Transverse colon (tissue), 4 donors: ENCODE data around the gene DLG2.

Experiments used
- POLR2AphosphoS5 ChIP-seq, 3 donors: sonication (generic); formaldehyde crosslinking; IDR thresholded peaks; one replicate each; pipeline ENCODE4 v1.6.1; 2016; ENCODE audit warnings: antibody characterized with exemption in 3 of 3
- TF ChIP-seq, protein P1 (sequence below), 5 experiments: fragments of 200-600 bp in 3 of 5; fragments of 450-650 bp in 2 of 5; sonication (generic) in 3 of 5; IDR thresholded peaks; 1 replicate in 2 of 5; 2 replicates in 3 of 5; pipeline ENCODE4 v1.5.1; 2016 to 2017; ENCODE audit warnings: antibody characterized with exemption in 5 of 5, inconsistent platforms in 3 of 5, mild to moderate bottlenecking in 2 of 5, moderate library complexity in 1 of 5

DNA sequence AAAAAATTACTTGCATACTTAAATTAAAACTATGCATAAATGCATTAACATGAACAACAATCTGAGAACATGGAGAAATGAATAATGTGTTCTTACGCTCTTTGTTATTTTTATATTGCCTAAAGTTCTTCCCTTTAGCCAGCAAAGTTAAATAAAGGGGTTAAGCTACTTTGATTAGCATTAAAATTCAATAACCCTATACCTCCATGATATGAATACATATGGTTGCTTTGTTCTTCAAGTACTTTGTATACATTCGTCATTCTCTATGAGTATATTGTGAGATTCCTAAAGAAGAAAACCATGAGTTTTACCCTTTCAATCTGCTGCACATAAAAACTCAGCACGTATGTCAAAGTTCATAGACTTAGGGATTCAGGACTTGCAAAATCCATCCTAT, 578.3 kb downstream of the DLG2 start:
- TF ChIP-seq POLR2AphosphoS5 (IDR thresholded peaks at IDR 0.05), result no peak
- TF ChIP-seq, protein P1, sequence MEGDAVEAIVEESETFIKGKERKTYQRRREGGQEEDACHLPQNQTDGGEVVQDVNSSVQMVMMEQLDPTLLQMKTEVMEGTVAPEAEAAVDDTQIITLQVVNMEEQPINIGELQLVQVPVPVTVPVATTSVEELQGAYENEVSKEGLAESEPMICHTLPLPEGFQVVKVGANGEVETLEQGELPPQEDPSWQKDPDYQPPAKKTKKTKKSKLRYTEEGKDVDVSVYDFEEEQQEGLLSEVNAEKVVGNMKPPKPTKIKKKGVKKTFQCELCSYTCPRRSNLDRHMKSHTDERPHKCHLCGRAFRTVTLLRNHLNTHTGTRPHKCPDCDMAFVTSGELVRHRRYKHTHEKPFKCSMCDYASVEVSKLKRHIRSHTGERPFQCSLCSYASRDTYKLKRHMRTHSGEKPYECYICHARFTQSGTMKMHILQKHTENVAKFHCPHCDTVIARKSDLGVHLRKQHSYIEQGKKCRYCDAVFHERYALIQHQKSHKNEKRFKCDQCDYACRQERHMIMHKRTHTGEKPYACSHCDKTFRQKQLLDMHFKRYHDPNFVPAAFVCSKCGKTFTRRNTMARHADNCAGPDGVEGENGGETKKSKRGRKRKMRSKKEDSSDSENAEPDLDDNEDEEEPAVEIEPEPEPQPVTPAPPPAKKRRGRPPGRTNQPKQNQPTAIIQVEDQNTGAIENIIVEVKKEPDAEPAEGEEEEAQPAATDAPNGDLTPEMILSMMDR (IDR thresholded peaks at IDR 0.05), result no peak
